ENCODE measurements around the gene EMP2.

EMP2 gene

DNA sequence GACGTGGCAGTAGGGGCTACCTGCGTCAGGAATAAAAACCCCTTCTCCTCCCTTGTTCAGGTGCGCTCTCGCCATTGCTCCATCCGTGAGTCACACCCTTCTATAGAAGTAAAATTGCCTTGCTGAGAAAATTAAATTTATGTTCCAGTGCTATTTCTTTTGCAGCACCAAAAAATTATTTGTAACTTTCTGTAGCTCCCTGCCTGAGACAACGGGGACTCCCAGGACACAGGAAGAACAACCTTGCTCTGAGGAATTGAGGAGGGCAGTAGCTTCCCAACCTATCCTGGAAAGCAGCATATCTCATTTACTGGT is 85.4 kb downstream of the EMP2 start:
- H3K4me3 ChIP-seq (ENCODE audit: low read depth in 1 of 2, low read length in 2 of 2) = peak overlapping the region in 1 of 2 donors; percentile 10
- no peaks in the 10 kb centered on the region for H3K27me3 ChIP-seq (ENCODE audit: low read depth, low read length)
- no peaks in the 10 kb centered on the region for H3K4me1 ChIP-seq (ENCODE audit: control insufficient read depth in 1 of 2, insufficient read depth in 2 of 2, low read length in 2 of 2)
- no peaks in the 10 kb centered on the region for H3K36me3 ChIP-seq (ENCODE audit: control insufficient read depth in 1 of 2, insufficient read depth in 2 of 2, low read length in 2 of 2)
- H3K9me3 ChIP-seq (ENCODE audit: control insufficient read depth in 1 of 2, low read length in 2 of 2) = peaks cover 0 to 6% of the 10 kb centered on the region in 2 donors
- H3K27ac ChIP-seq (ENCODE audit: low read length) = no peak overlapping the region

DNA sequence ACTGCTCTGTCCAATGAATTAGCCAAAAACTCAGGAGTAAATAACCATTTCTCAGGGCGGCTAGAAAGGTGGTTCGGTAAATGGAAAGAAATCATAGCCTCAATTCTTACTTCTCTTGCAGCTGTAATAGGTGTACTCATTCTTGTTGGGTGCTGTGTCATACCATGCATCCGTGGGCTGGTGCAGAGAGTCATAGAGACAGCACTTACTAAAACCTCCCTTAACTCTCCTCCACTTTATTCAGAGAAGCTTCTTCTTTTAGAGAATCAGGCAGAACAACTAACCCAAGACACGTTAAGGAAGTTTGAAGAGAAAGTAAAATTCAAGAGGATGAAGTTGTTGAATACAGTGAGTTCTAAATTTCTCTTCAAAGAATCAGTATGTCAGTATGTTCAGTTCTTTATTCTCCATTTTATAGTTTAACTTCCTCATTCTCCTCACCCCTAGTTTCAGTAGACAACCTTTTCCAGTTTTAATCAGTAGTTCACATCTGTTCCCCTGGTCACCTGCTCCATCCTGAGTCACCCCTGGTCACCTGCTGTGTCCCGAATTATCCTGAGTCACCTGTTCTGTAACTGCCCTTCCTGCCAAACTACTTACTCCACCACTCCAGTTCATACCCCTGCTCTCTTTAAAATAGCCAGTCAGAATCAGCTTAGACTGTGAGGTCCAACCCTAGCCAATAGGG is 85.9 kb downstream of the EMP2 start:
- no peaks in the 10 kb centered on the region for H3K27me3 ChIP-seq (ENCODE audit: low read depth, low read length)
- peak overlapping the region in 1 of 2 donors; percentile 10 for H3K4me3 ChIP-seq (ENCODE audit: low read depth in 1 of 2, low read length in 2 of 2)
- no peak overlapping the region for H3K27ac ChIP-seq (ENCODE audit: low read length)
- no peaks in the 10 kb centered on the region for H3K4me1 ChIP-seq (ENCODE audit: control insufficient read depth in 1 of 2, insufficient read depth in 2 of 2, low read length in 2 of 2)
- peaks cover 0 to 6% of the 10 kb centered on the region in 2 donors for H3K9me3 ChIP-seq (ENCODE audit: control insufficient read depth in 1 of 2, low read length in 2 of 2)
- H3K36me3 ChIP-seq (ENCODE audit: control insufficient read depth in 1 of 2, insufficient read depth in 2 of 2, low read length in 2 of 2) = no peaks in the 10 kb centered on the region

GRCh38 chr16:10493276-10493675 is 87.1 kb downstream of the EMP2 start:
- H3K27ac ChIP-seq (ENCODE audit: low read length) = no peak overlapping the region
- no peaks in the 10 kb centered on the region for H3K36me3 ChIP-seq (ENCODE audit: control insufficient read depth in 1 of 2, insufficient read depth in 2 of 2, low read length in 2 of 2)
- H3K4me3 ChIP-seq (ENCODE audit: low read depth in 1 of 2, low read length in 2 of 2) = no peak overlapping the region
- no peaks in the 10 kb centered on the region for H3K4me1 ChIP-seq (ENCODE audit: control insufficient read depth in 1 of 2, insufficient read depth in 2 of 2, low read length in 2 of 2)
- H3K27me3 ChIP-seq (ENCODE audit: low read depth, low read length) = no peaks in the 10 kb centered on the region
- H3K9me3 ChIP-seq (ENCODE audit: control insufficient read depth in 1 of 2, low read length in 2 of 2) = peaks cover 0 to 6% of the 10 kb centered on the region in 2 donors

GRCh38 chr16:10490141-10490540 is 90.3 kb downstream of the EMP2 start:
- Histone ChIP-seq H3K27me3 (ENCODE audit: low read depth, low read length) (no peaks in the 10 kb centered on the region), H3K27ac (ENCODE audit: low read length) (no peak overlapping the region), H3K4me3 (ENCODE audit: low read depth in 1 of 2, low read length in 2 of 2) (no peak overlapping the region), H3K4me1 (ENCODE audit: control insufficient read depth in 1 of 2, insufficient read depth in 2 of 2, low read length in 2 of 2) (no peaks in the 10 kb centered on the region), H3K36me3 (ENCODE audit: control insufficient read depth in 1 of 2, insufficient read depth in 2 of 2, low read length in 2 of 2) (peaks cover 0 to under 1% of the 10 kb centered on the region in 2 donors), H3K9me3 (ENCODE audit: control insufficient read depth in 1 of 2, low read length in 2 of 2) (peaks cover 0 to 10% of the 10 kb centered on the region in 2 donors)

DNA sequence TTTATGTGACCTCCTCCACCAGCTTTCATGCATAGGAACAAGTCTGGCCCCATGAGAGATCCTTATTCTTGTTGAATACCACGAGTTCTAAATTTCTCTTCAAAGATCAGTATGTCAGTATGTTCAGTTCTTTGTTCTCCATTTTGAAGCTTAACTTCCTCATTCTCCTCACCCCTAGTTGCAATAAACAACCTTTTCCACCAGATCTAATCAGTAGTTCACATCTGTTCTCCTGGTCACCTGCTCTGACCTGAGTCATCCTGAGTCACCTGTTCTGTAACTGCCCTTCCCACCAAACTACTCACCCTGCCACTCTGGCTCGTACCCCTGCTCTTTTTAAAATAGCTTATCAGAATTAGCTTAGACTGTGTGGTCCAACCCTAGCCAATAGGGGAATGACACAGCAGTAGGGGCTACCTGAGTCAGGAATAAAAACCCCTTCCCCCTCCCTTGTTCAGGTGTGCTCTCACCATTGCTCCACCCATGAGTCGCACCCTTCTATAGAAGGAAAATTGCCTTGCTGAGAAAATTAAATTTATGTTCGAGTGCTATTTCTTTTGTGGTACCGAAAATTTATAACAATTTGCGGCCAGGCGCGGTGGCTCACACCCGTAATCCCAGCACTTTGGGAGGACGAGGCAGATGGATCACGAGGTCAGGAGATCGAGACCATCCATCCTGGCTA is 94.6 kb downstream of the EMP2 start:
- H3K27ac ChIP-seq (ENCODE audit: low read length) = no peak overlapping the region
- H3K9me3 ChIP-seq (ENCODE audit: control insufficient read depth in 1 of 2, low read length in 2 of 2) = peaks cover 0 to 9% of the 10 kb centered on the region in 2 donors
- no peaks in the 10 kb centered on the region for H3K4me1 ChIP-seq (ENCODE audit: control insufficient read depth in 1 of 2, insufficient read depth in 2 of 2, low read length in 2 of 2)
- H3K27me3 ChIP-seq (ENCODE audit: low read depth, low read length) = no peaks in the 10 kb centered on the region
- peaks cover 0 to 18% of the 10 kb centered on the region in 2 donors for H3K36me3 ChIP-seq (ENCODE audit: control insufficient read depth in 1 of 2, insufficient read depth in 2 of 2, low read length in 2 of 2)
- no peak overlapping the region for H3K4me3 ChIP-seq (ENCODE audit: low read depth in 1 of 2, low read length in 2 of 2)

DNA sequence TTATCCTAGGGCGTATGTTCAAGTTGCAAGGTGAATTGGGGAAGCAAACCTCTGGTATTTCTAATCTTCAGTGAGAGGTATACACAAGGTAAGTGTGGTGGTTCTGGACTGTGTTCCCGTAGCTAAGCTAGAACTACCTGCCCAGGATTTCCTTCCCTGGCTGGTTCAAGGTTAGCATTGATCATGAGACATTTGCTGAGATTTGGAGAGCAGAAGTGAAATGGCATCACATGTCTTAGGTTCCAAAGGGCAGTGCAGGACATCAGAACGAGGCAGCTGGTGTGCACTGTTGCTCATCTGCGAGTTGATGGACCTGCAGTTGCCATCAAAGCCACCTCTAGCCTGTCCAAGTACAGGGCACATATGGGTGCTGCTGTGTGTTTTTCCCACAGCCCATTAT is 95.2 kb downstream of the EMP2 start:
- no peak overlapping the region for H3K4me3 ChIP-seq (ENCODE audit: low read depth in 1 of 2, low read length in 2 of 2)
- H3K4me1 ChIP-seq (ENCODE audit: control insufficient read depth in 1 of 2, insufficient read depth in 2 of 2, low read length in 2 of 2) = no peaks in the 10 kb centered on the region
- peaks cover 0 to 21% of the 10 kb centered on the region in 2 donors for H3K36me3 ChIP-seq (ENCODE audit: control insufficient read depth in 1 of 2, insufficient read depth in 2 of 2, low read length in 2 of 2)
- H3K27me3 ChIP-seq (ENCODE audit: low read depth, low read length) = no peaks in the 10 kb centered on the region
- peaks cover 0 to 9% of the 10 kb centered on the region in 2 donors for H3K9me3 ChIP-seq (ENCODE audit: control insufficient read depth in 1 of 2, low read length in 2 of 2)
- no peak overlapping the region for H3K27ac ChIP-seq (ENCODE audit: low read length)

- peaks cover 3 to 21% of the 10 kb centered on the region in 2 donors for H3K36me3 ChIP-seq (ENCODE audit: control insufficient read depth in 1 of 2, insufficient read depth in 2 of 2, low read length in 2 of 2)
- no peaks in the 10 kb centered on the region for H3K4me1 ChIP-seq (ENCODE audit: control insufficient read depth in 1 of 2, insufficient read depth in 2 of 2, low read length in 2 of 2)
- no peak overlapping the region for H3K4me3 ChIP-seq (ENCODE audit: low read depth in 1 of 2, low read length in 2 of 2)
- no peaks in the 10 kb centered on the region for H3K27me3 ChIP-seq (ENCODE audit: low read depth, low read length)
- no peak overlapping the region for H3K27ac ChIP-seq (ENCODE audit: low read length)
- no peaks in the 10 kb centered on the region for H3K9me3 ChIP-seq (ENCODE audit: control insufficient read depth in 1 of 2, low read length in 2 of 2)
These were observed 100.2 kb downstream of the EMP2 start for GRCh38 chr16:10480151-10480550.
